BJ (cell line): ENCODE data around the gene LCNL1. TPM values are rescaled to one million over a fixed set of nuclear protein-coding genes. Genes with fewer than 3 reads are reported as not detected.

Experiments
- CTCF ChIA-PET: fragments of 350-600 bp; formaldehyde crosslinking; extraction: SDS; loops from one replicate; lab custom pipeline; 2021; ENCODE audit warnings: antibody characterized with exemption, inconsistent platforms; lab: Yijun Ruan, JAX
- POLR2A ChIA-PET: fragments of 300-600 bp; sonication (Branson Sonifier 250); formaldehyde crosslinking; extraction: SDS; loops from one replicate; lab custom pipeline; 2021; ENCODE audit warnings: antibody characterized with exemption; lab: Charles Lee
- DNase-seq: peaks from one replicate; pipeline ENCODE4 v3.0.0-alpha.2; 2011; ENCODE audit warnings: low read depth
- H3K27me3 ChIP-seq: 2 replicates; pipeline ENCODE4 v1.6.0; 2011; ENCODE audit warnings: low read length; ENCODE audit not compliant: control insufficient read depth, insufficient read depth
- H3K36me3 ChIP-seq: 2 replicates; pipeline ENCODE4 v1.5.1; 2011; ENCODE audit warnings: low read length; ENCODE audit not compliant: control insufficient read depth, insufficient read depth
- H3K4me3 ChIP-seq: 2 replicates; pipeline ENCODE4 v1.5.1; 2011; ENCODE audit warnings: low read depth, mild to moderate bottlenecking, control low read depth, low read length
- polyA plus RNA-seq: library from polyadenylated mRNA; depleted of rRNA; stranded (reverse); fragments of >200 nt; gene quantifications from 2 replicates; pipeline ENCODE4 v1.2.3, GENCODE V29; 2011
- TF ChIP-seq, protein P1 (sequence below): IDR thresholded peaks from 2 replicates; pipeline ENCODE4 v1.5.1; 2011; ENCODE audit warnings: low read depth, mild to moderate bottlenecking, control low read depth, inconsistent platforms, low read length, moderate library complexity; ENCODE audit not compliant: insufficient read depth

Gene LCNL1
- polyA plus RNA-seq, 1 experiment = 0.01 TPM

DNA sequence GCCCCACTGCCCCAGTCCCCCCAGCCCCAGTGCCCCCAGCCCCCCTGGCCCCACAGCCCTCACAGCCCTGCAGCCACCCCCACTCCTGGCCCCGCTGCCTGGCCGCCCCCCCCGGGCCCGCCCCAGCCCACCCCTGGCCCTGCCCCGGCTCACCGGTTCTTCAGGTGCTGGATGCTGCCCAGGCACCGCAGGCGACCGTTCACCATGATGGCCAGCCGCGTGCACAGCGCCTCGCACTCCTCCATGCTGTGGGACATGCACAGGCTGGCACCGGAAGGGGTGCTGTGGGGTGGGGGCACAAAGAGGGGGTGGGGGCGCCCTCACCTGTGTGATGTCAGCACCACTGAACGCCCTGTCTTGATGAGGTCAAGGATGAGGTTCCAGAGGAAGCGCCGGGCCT, 26.4 kb downstream of the LCNL1 start:
- no peak overlapping the region for H3K4me3 ChIP-seq

DNA sequence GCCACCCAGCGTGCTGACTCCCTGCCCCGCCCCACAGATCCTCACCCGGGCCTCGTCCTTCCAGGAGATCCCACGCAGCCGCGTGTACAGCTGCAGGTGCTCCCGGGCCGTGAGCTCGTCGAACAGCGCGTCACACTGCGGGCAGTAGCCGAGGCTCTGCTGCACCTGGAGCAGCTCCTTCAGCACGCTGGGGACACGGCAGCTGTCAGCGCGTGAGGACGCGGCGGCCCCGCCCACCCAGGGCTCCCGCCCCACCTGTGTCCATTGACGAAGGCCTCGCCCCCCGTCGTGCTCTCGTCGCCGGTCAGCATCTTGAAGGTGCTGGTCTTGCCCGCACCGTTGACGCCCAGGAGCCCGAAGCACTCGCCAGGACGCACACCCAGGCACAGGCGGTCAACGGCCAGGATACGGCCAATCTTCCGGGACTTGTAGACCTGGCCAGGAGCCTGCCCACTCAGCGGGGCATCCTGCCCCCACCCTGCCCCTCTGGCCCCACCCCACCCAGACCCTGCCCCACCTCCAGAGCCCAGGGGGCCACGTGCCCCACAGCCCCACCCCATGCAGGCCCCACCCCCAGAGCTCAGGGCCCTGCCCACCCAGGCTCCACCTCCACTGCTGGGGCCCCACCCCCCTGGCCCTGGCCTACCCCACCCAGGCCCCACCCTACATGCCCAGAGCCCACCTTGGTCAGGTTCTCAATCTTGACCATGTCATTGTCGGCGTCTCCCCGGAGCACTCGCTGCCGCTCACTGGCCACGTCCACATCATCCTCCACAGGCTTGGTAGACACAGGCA, 27.3 kb downstream of the LCNL1 start:
- Histone ChIP-seq H3K4me3 (no peak overlapping the region), H3K36me3 (peaks cover 11% of the 10 kb centered on the region), H3K27me3 (no peaks in the 10 kb centered on the region)
- POLR2A ChIA-PET = no interaction called here
- no peak for DNase-seq
- CTCF ChIA-PET = interaction anchor here (1.0 to 1.2 kb wide), 2 partner anchors 17 to 19 kb away, joined by 3 read pairs; no protein-coding TSS in a partner anchor
- TF ChIP-seq, protein P1, sequence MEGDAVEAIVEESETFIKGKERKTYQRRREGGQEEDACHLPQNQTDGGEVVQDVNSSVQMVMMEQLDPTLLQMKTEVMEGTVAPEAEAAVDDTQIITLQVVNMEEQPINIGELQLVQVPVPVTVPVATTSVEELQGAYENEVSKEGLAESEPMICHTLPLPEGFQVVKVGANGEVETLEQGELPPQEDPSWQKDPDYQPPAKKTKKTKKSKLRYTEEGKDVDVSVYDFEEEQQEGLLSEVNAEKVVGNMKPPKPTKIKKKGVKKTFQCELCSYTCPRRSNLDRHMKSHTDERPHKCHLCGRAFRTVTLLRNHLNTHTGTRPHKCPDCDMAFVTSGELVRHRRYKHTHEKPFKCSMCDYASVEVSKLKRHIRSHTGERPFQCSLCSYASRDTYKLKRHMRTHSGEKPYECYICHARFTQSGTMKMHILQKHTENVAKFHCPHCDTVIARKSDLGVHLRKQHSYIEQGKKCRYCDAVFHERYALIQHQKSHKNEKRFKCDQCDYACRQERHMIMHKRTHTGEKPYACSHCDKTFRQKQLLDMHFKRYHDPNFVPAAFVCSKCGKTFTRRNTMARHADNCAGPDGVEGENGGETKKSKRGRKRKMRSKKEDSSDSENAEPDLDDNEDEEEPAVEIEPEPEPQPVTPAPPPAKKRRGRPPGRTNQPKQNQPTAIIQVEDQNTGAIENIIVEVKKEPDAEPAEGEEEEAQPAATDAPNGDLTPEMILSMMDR = no peak

More for the DNA sequence above, 26.4 kb downstream of the LCNL1 start:
- no peak for DNase-seq
- H3K36me3 ChIP-seq = peaks cover 8% of the 10 kb centered on the region
- no peaks in the 10 kb centered on the region for H3K27me3 ChIP-seq
- TF ChIP-seq, protein P1 = no peak
- ChIA-PET POLR2A (no interaction called here), CTCF (interaction anchor here (1.0 to 1.2 kb wide), 2 partner anchors 18 to 20 kb away, joined by 3 read pairs; no protein-coding TSS in a partner anchor)

DNA sequence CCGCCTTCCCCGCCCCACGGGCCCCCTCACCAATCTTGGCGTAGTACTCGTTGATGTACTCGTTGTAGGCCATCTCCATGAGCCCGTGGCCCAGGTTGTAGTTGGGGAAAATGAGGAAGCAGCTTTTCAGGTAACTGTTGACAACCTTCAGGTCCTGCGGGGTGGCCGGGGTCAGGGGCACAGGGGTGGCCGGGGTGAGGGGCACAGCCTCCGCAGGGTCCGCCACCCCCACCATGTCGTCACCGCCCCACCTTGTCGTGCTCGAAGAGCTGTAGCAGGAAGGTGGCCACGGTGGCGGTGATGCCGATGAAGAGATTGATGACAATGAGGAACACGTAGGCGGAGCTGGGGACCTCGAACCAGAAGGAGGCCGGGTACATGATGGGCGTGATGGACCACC, 28.4 kb downstream of the LCNL1 start:
- no peak overlapping the region for H3K4me3 ChIP-seq
- H3K36me3 ChIP-seq = peaks cover 14% of the 10 kb centered on the region
- DNase-seq = no peak
- POLR2A ChIA-PET = no interaction called here
- CTCF ChIA-PET = interaction anchor here (0.6 to 1.5 kb wide), 3 partner anchors 18 to 464 kb away, joined by 3 to 5 read pairs (median 4); no protein-coding TSS in a partner anchor
- TF ChIP-seq, protein P1 = no peak
- no peaks in the 10 kb centered on the region for H3K27me3 ChIP-seq

DNA sequence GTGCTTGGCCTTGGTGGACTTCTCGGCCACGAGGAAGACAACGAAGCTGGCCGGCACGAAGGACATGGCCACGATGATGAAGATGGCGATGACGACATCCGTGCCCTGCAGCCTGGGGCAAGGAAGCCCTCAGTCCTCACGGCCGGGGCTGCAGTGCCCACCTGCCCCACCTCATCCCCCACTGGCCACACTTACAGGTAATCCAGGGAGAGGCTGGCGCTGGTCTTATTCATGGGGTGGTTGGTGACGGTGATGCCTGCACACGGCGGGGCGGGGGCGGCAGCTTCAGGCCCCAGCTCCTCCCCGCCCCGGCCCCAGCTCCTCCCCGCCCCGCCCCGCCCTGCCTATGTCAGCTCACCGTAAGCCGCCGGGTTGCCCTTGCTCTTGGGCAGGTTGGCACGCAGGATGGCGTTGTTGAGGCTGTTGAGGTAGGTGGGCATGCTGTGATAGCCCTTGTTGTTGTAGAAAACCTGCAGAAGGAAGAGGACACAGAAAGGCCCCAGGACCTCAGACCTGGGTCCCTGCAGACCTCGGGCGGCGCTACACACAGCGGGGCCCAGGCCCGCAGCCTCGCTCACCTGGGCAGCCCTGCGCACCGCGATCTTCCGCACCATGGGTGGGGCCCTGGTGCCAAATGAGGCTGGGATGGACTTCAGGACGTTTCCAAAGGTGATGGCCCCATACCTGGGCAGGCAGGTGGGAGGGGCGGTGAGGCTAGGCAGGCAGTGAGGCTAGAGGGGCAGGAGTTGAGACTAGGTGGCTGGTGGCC, 29.3 kb downstream of the LCNL1 start:
- CTCF ChIA-PET = interaction anchor here (0.6 to 1.5 kb wide), 4 partner anchors 17 to 64 kb away, joined by 3 to 5 read pairs (median 4); partner anchors contain the start of gene NPDC1
- TF ChIP-seq, protein P1 = no peak
- H3K27me3 ChIP-seq = no peaks in the 10 kb centered on the region
- DNase-seq = no peak
- POLR2A ChIA-PET = interaction anchor here (0.6 kb wide), 1 partner anchor 156 kb away, joined by 3 read pairs; no protein-coding TSS in a partner anchor
- H3K4me3 ChIP-seq = no peak overlapping the region
- H3K36me3 ChIP-seq = peaks cover 18% of the 10 kb centered on the region
